GM12865 (cell line): Measurements from ENCODE around the gene PADI1.

ENCODE experiments used
- DNase-seq: peaks from one replicate; pipeline ENCODE4 v3.0.0; 2010; ENCODE audit warnings: low read depth
- H3K4me3 ChIP-seq: 2 replicates; pipeline ENCODE4 v1.5.1; 2011; ENCODE audit warnings: mild to moderate bottlenecking, low read depth, low read length, control low read depth
- TF ChIP-seq, protein P1 (sequence below): IDR thresholded peaks from 2 replicates; pipeline ENCODE4 v1.5.1; 2011; ENCODE audit warnings: low read length, control low read depth, low read depth, inconsistent platforms; ENCODE audit not compliant: insufficient read depth; ENCODE audit errors: missing control alignments

Gene PADI1

DNA sequence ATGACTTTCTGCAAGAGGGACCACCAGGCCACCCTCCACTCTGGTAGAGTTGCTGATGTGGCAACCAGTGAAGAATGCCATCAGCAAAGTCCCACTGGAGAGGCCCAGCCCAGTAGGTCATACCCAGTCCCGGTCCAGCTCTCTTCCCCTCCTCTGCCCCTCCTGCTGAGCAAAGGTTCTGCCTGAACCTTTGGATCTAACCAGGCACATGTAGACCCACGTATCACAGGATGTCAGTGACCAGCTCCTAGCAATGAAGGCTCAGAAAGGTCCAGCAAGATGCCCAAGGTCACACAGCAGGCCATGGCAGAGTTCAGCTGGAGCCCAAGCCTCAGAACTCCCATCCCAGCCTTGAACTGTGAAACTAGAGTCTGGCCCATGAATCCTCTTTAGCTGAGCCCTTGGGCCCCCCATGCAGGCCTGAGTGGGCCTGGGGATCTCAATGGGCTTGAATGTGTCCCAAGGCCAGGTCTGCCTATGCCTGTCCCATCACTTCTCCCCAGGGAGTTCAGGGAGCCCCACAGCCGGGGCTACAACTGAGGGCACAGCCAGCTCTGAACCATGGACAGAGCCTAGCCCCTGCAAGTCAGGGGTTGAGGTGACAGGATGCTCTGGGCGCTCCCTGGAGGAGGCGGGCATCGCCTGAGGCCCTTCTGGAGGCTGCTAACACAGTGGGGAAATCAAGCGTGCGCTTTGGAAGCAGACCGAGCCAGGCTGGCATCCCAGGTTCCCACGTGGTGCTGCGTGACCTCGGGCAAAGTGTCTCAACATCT, 21.4 kb upstream of the PADI1 start:
- no peak overlapping the region for H3K4me3 ChIP-seq
- DNase-seq = no peak
- TF ChIP-seq, protein P1, sequence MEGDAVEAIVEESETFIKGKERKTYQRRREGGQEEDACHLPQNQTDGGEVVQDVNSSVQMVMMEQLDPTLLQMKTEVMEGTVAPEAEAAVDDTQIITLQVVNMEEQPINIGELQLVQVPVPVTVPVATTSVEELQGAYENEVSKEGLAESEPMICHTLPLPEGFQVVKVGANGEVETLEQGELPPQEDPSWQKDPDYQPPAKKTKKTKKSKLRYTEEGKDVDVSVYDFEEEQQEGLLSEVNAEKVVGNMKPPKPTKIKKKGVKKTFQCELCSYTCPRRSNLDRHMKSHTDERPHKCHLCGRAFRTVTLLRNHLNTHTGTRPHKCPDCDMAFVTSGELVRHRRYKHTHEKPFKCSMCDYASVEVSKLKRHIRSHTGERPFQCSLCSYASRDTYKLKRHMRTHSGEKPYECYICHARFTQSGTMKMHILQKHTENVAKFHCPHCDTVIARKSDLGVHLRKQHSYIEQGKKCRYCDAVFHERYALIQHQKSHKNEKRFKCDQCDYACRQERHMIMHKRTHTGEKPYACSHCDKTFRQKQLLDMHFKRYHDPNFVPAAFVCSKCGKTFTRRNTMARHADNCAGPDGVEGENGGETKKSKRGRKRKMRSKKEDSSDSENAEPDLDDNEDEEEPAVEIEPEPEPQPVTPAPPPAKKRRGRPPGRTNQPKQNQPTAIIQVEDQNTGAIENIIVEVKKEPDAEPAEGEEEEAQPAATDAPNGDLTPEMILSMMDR = no peak

GRCh38 chr1:17184161-17184665, 20.7 kb upstream of the PADI1 start:
- no peak overlapping the region for H3K4me3 ChIP-seq
- no peak for DNase-seq
- TF ChIP-seq, protein P1 = no peak

GRCh38 chr1:17184822-17185484, 20.0 kb upstream of the PADI1 start:
- TF ChIP-seq, protein P1 = no peak
- no peak for DNase-seq
- no peak overlapping the region for H3K4me3 ChIP-seq

DNA sequence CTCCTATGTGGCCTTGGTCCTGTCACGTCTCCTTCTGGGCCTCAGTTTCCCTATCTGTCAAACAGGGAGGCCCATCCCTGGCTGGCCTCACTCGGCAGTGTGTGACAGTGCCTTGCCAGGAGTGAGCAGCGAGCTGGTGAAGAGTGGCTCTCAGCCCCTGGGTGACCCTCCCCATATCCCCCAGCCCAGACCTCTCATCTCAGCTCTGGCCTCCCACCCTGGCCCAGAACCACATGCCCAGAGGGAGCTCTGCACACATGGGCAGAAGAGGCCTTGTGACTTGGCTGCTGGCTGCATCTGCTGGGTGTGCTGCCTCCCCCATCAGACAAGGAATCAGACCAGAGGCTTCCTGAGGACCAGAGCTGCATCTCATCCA, 19.5 kb upstream of the PADI1 start:
- no peak for DNase-seq
- H3K4me3 ChIP-seq = no peak overlapping the region
- TF ChIP-seq, protein P1 = no peak

DNA sequence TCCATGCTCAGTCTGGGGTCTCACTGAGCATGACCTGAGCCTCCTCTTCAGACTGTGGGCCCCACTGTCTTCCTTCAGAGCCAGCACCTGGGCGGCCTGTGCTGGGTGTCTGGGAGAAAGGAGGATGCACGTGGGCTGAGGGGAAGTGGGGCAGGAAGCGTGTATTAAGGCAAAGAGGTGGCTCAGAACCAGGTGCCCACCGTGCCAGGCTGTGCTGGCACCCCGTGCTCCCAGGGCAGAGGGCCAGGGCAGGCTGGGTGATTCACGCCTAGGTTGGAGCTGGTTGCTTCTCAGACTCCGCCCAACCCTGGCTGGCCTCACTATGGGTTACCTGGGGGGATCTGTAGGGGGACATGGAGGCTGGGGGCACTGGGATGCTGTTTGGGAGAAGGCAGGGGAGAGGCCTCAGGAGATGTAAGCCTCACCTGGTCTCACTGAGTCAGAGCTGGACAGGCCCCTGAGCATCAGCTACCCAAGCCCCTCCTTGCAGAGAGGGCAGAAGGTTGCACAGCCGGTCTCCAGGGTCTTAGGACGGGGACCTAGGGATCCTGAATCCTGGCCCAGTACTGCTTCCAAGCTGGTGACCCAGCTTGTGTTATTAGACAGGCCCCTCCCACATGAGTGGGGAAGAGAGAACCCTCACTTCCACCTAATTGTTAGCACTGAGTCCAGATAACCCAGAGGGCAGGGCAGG, 18.6 kb upstream of the PADI1 start:
- no peak overlapping the region for H3K4me3 ChIP-seq
- TF ChIP-seq, protein P1 = no peak
- DNase-seq = no peak

DNA sequence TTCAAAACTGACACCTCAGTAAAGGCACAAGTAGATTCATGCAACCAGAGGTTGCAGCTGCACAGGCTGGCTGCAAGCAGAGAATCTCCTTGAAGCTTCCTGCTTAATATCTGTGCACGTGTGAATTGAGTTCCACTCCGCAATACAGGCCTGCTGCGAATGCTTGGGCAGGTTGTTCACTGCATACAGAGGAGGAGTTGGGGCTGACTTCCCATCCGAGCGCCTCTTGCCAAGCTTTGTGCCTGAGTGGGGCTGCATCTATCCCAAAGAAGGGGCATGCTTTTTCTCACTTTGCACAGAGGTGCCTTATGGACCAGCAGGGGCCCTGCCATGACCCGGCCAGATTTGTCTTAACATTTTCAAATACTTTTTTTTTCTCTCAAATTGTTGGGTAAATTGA, 17.9 kb upstream of the PADI1 start:
- TF ChIP-seq, protein P1 = no peak
- DNase-seq = no peak
- H3K4me3 ChIP-seq = no peak overlapping the region
